GM13976 (cell line): ENCODE results near the gene BEST3.

Source experiments
- DNase-seq: peaks from one replicate; pipeline ENCODE4 v3.0.0; 2012; ENCODE audit warnings: low spot score
- in situ Hi-C: fragments of 300-500 bp; cut with MboI; formaldehyde crosslinking; loops from one replicate; pipeline ENCODE4 v1.12.0; 2022; ENCODE audit warnings: low sequenced_read_pairs, mixed read lengths, inconsistent platforms; ENCODE audit not compliant: unreplicated experiment
- TF ChIP-seq, protein P1 (sequence below): IDR thresholded peaks from 2 replicates; pipeline ENCODE4 v1.5.1; 2012; ENCODE audit warnings: borderline replicate concordance, mild to moderate bottlenecking; ENCODE audit not compliant: insufficient read depth; ENCODE audit errors: extremely low read depth, missing control alignments, control extremely low read depth

BEST3 gene

DNA sequence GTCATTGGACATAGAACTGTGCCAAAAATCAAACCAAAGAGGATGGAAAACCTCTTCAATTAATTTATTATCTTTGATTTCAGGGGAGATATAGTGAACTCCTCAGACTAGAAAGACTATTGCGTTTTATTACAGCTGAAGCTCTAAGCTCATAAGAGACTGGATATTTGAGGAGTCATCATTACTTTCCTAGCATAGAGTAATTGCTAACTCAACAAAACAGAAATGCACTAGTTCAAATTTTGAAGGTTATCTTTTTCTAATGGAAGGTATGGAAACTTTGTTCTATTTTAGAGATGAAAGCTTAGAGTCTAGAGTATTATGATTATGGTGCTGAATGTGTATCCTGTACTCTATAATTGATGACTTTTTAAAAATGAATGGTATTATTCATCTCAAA lies 5.3 kb upstream of the BEST3 start:
- TF ChIP-seq, protein P1, sequence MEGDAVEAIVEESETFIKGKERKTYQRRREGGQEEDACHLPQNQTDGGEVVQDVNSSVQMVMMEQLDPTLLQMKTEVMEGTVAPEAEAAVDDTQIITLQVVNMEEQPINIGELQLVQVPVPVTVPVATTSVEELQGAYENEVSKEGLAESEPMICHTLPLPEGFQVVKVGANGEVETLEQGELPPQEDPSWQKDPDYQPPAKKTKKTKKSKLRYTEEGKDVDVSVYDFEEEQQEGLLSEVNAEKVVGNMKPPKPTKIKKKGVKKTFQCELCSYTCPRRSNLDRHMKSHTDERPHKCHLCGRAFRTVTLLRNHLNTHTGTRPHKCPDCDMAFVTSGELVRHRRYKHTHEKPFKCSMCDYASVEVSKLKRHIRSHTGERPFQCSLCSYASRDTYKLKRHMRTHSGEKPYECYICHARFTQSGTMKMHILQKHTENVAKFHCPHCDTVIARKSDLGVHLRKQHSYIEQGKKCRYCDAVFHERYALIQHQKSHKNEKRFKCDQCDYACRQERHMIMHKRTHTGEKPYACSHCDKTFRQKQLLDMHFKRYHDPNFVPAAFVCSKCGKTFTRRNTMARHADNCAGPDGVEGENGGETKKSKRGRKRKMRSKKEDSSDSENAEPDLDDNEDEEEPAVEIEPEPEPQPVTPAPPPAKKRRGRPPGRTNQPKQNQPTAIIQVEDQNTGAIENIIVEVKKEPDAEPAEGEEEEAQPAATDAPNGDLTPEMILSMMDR: no peak
- in situ Hi-C loops: no loop called here
- DNase-seq: no peak

- TF ChIP-seq, protein P1: no peak
- DNase-seq: no peak
- in situ Hi-C loops: no loop called here
Observed at GRCh38 chr12:69703146-69703642, 4.1 kb upstream of the BEST3 start.

DNA sequence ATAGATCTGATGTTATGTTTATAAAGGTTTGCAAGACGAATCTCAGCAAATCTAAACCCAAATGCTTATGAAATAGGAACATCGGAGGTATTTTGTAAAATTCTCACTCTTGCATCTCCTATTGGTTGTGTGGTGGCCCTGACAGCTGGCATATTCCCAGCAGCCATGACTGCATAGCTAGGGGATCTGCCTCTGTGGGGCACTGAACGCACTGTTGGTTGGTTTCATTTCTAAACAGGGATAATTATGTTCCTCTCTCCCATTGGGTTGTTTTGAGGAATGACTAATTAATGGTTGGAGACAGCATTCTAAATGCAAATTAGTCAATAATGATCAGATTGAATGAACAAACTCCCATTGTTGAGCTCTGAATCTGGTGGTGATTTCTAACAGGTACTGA lies 2.7 kb upstream of the BEST3 start:
- in situ Hi-C loops: no loop called here

DNA sequence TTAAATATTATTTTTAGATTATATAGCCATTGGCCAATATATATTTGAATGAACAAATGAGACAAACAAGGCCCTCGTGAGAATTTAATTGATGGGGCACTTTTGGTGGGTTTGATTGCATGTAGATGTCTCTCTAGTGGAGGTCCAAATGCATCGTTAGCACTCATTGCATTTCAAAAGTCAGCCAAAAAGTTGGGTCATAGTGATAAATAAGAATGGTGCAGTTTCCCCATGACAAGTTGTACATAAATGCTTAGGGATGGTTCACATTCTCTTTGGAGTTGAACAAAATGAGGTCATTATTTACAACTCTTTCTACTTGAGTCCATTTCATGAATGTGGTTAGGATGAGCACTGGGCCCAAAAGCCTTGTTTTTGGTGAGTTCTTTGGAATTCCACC lies 1.0 kb downstream of the BEST3 start:
- in situ Hi-C loops: no loop called here
- DNase-seq: no peak
- TF ChIP-seq, protein P1: no peak

More for the DNA sequence above, 2.7 kb upstream of the BEST3 start:
- TF ChIP-seq, protein P1: no peak
- no peak for DNase-seq

- TF ChIP-seq, protein P1: no peak
- in situ Hi-C loops: no loop called here
- no peak for DNase-seq
Observed at GRCh38 chr12:69694123-69694522, 5.0 kb downstream of the BEST3 start.

- TF ChIP-seq, protein P1: no peak
- no peak for DNase-seq
Observed at GRCh38 chr12:69689638-69690037, 9.5 kb downstream of the BEST3 start.

DNA sequence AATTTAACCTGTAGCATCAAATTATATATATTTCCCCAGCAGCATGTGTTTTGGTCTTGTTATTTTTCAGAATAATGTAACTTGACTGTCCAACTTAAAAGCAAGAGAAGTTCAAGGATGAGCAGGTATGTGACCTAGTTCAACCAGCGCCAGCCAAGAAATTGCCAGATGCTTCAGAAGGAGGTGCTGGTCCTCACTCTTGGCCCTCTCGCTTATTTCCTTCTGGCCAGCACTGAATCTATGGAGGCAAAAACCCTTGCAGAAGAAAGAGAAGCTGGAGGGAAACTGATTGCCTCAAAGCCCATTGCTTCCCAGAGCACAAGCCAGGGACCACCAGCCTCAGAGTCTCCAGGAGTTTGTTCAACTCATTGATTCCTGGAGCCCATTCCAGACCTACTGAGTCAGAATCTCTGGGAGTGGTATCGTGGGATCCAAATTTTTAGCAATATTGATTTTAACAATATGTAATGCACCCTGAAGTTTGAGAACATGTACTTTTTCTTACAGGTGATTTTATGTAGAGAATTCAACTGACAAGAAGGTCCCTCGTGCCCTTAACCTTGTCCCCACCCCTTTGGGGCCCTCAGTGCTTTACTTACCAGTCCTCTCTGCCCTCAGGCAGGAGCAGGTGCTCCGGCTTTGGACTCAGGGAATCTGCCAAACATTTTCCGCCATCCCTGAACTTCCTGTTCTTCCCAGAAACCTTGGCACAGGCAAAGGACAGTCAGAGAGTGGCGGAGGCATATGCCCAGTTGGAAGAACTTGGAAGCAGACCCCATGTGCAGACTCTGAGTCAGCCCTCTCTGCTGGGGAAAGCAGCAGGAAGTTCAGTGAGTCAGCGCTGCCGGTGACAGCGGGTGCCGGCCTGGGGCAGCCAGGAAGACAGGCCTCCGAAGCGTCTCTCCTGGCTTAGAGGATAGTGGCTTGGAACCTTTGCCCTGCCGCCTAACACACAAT lies 10.4 kb downstream of the BEST3 start:
- in situ Hi-C loops: no loop called here
- no peak for DNase-seq
- TF ChIP-seq, protein P1: no peak

More at GRCh38 chr12:69689638-69690037, 9.5 kb downstream of the BEST3 start:
- in situ Hi-C loops: no loop called here
